ENCODE data around the gene GALNT15.

The GALNT15 gene

GRCh38 chr3:16216373-16216935, 42.0 kb downstream of the GALNT15 start:
- DNase-seq (ENCODE audit: low read depth): no peak
- no peak overlapping the region for H3K4me3 ChIP-seq (ENCODE audit: low read depth, low read length)
- TF ChIP-seq CTCF (IDR thresholded peaks at IDR 0.05; ENCODE audit: control insufficient read depth, extremely low read depth, insufficient read depth): no peak

- no peak overlapping the region for H3K4me3 ChIP-seq (ENCODE audit: low read depth, low read length)
- DNase-seq (ENCODE audit: low read depth): no peak
- TF ChIP-seq CTCF (IDR thresholded peaks at IDR 0.05; ENCODE audit: control insufficient read depth, extremely low read depth, insufficient read depth): no peak
These were observed 45.3 kb downstream of the GALNT15 start for GRCh38 chr3:16219777-16220176.

- TF ChIP-seq CTCF (IDR thresholded peaks at IDR 0.05; ENCODE audit: control insufficient read depth, extremely low read depth, insufficient read depth): no peak
- no peak overlapping the region for H3K4me3 ChIP-seq (ENCODE audit: low read depth, low read length)
- DNase-seq (ENCODE audit: low read depth): no peak
These were observed 47.5 kb downstream of the GALNT15 start for GRCh38 chr3:16221990-16222389.

- TF ChIP-seq CTCF (IDR thresholded peaks at IDR 0.05; ENCODE audit: control insufficient read depth, extremely low read depth, insufficient read depth): no peak
- H3K4me3 ChIP-seq (ENCODE audit: low read depth, low read length): no peak overlapping the region
- DNase-seq (ENCODE audit: low read depth): no peak
These were observed 48.1 kb downstream of the GALNT15 start for GRCh38 chr3:16222547-16222946.

GRCh38 chr3:16224325-16224724, 49.8 kb downstream of the GALNT15 start:
- TF ChIP-seq CTCF (IDR thresholded peaks at IDR 0.05; ENCODE audit: control insufficient read depth, extremely low read depth, insufficient read depth): no peak
- no peak for DNase-seq (ENCODE audit: low read depth)
- H3K4me3 ChIP-seq (ENCODE audit: low read depth, low read length): no peak overlapping the region

- DNase-seq (ENCODE audit: low read depth): no peak
- no peak for TF ChIP-seq CTCF (IDR thresholded peaks at IDR 0.05; ENCODE audit: control insufficient read depth, extremely low read depth, insufficient read depth)
These were observed 53.1 kb downstream of the GALNT15 start for GRCh38 chr3:16227566-16227965.

GRCh38 chr3:16229681-16230080, 55.2 kb downstream of the GALNT15 start:
- no peak overlapping the region for H3K4me3 ChIP-seq (ENCODE audit: low read depth, low read length)
- no peak for DNase-seq (ENCODE audit: low read depth)
- no peak for TF ChIP-seq CTCF (IDR thresholded peaks at IDR 0.05; ENCODE audit: control insufficient read depth, extremely low read depth, insufficient read depth)

More at GRCh38 chr3:16227566-16227965, 53.1 kb downstream of the GALNT15 start:
- no peak overlapping the region for H3K4me3 ChIP-seq (ENCODE audit: low read depth, low read length)

Measured in LNCaP clone FGC (cell line).